ENCODE data around the gene PHYKPL.

The PHYKPL gene

GRCh38 chr5:178186427-178186826 lies 46.2 kb downstream of the PHYKPL start:
- TF ChIP-seq, protein P1, sequence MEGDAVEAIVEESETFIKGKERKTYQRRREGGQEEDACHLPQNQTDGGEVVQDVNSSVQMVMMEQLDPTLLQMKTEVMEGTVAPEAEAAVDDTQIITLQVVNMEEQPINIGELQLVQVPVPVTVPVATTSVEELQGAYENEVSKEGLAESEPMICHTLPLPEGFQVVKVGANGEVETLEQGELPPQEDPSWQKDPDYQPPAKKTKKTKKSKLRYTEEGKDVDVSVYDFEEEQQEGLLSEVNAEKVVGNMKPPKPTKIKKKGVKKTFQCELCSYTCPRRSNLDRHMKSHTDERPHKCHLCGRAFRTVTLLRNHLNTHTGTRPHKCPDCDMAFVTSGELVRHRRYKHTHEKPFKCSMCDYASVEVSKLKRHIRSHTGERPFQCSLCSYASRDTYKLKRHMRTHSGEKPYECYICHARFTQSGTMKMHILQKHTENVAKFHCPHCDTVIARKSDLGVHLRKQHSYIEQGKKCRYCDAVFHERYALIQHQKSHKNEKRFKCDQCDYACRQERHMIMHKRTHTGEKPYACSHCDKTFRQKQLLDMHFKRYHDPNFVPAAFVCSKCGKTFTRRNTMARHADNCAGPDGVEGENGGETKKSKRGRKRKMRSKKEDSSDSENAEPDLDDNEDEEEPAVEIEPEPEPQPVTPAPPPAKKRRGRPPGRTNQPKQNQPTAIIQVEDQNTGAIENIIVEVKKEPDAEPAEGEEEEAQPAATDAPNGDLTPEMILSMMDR (IDR thresholded peaks at IDR 0.05; ENCODE audit: control insufficient read depth, insufficient read depth, low read depth, low read length, missing control alignments) = no peak
- H3K4me3 ChIP-seq (ENCODE audit: control insufficient read depth, low read depth, low read length) = no peak overlapping the region
- DNase-seq (ENCODE audit: low read depth) = no peak

- no peak overlapping the region for H3K4me3 ChIP-seq (ENCODE audit: control insufficient read depth, low read depth, low read length)
- DNase-seq (ENCODE audit: low read depth) = no peak
- TF ChIP-seq, protein P1 (IDR thresholded peaks at IDR 0.05; ENCODE audit: control insufficient read depth, insufficient read depth, low read depth, low read length, missing control alignments) = no peak
Observed at GRCh38 chr5:178182158-178182876, 50.3 kb downstream of the PHYKPL start.

DNA sequence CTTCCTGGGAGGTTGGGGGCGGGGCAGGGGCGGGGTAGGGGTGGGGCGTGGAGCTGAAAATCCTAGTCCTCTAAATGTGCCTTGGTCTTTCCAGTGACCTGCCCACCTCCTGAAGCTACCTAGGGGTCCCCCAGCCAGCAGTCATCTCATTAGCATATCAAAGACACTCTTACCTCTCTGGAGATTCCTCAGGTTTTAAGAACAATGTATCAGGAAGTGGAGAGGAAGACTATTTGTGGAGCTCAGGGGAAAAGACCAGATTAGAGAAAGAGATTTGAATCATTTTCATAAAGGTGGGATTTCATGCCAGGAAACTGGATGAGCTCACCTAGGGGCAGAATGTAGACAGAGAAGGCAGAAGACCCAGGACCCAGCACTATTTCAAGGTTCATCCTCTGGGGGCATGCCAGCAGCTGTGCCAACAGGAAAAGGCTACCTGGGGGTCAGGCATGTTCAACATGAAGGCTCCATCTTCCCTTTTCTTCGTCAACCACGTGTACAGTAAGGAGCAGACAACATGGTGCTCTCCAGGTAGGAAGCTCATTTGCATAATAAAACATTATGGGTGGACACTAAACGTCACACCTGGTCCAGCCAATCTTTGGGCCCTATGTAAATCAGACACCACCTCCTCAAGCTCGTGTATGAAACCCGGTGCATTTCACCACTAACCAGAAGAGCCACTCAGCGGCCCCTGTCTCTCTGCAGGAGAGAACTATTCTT lies 52.3 kb downstream of the PHYKPL start:
- DNase-seq (ENCODE audit: low read depth) = no peak
- TF ChIP-seq, protein P1 (IDR thresholded peaks at IDR 0.05; ENCODE audit: control insufficient read depth, insufficient read depth, low read depth, low read length, missing control alignments) = no peak

GRCh38 chr5:178177569-178177968 lies 55.0 kb downstream of the PHYKPL start:
- no peak overlapping the region for H3K4me3 ChIP-seq (ENCODE audit: control insufficient read depth, low read depth, low read length)
- TF ChIP-seq, protein P1 (IDR thresholded peaks at IDR 0.05; ENCODE audit: control insufficient read depth, insufficient read depth, low read depth, low read length, missing control alignments) = no peak
- no peak for DNase-seq (ENCODE audit: low read depth)

More for the DNA sequence above, 52.3 kb downstream of the PHYKPL start:
- H3K4me3 ChIP-seq (ENCODE audit: control insufficient read depth, low read depth, low read length) = no peak overlapping the region

DNA sequence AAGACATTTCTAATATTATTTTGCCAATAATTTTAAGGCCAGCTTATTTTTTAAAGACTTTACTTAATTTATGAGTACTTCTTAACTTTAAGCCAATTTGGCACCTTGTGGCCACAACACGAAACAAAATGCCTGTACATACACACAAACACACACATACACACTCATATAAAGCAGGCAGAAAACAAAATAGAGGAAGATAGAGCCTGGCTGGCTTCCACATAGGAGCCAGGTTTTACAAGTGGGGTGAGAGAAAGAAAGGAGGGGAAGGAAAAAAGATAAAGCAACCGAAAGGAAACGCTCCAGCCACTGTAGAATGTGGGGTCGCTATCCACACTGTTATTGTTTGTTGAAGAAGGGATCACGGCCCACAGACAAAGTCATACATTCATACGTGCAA lies 55.8 kb downstream of the PHYKPL start:
- TF ChIP-seq, protein P1 (IDR thresholded peaks at IDR 0.05; ENCODE audit: control insufficient read depth, insufficient read depth, low read depth, low read length, missing control alignments) = no peak
- H3K4me3 ChIP-seq (ENCODE audit: control insufficient read depth, low read depth, low read length) = no peak overlapping the region
- no peak for DNase-seq (ENCODE audit: low read depth)

DNA sequence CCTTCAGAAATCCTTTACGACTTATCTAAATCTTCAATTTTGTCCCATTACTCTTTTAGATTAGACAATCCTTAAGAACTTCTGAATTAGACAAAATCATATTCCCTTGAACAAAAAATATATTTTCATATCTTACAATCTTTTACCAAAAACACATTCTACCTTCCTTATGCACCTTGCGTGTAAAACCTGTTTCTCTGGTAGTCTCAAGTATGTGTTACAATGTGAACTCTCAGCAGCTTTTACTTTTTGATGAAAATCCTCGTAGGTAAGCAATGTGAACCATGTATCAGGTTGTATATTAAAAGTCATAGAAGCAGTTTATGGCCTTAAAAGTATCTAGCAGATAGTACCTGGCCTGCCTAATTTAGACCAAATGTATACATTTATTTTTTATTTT lies 58.1 kb downstream of the PHYKPL start:
- no peak for DNase-seq (ENCODE audit: low read depth)
- no peak overlapping the region for H3K4me3 ChIP-seq (ENCODE audit: control insufficient read depth, low read depth, low read length)
- TF ChIP-seq, protein P1 (IDR thresholded peaks at IDR 0.05; ENCODE audit: control insufficient read depth, insufficient read depth, low read depth, low read length, missing control alignments) = no peak

All from AG09309 (cell line).